K562 (cell line): Measurements from ENCODE around the gene DEDD2. TPM values are rescaled to one million over a fixed set of nuclear protein-coding genes. Genes with fewer than 3 reads are reported as not detected.

ENCODE experiments used
- ATF7 ChIP-seq: fragments of 450-650 bp; IDR thresholded peaks from 2 replicates; pipeline ENCODE4 v1.7.1; 2014; ENCODE audit warnings: mild to moderate bottlenecking, moderate library complexity
- BRD4 ChIP-seq: fragments of 200-600 bp; sonication (generic); IDR thresholded peaks from 2 replicates; pipeline ENCODE4 v1.6.1; 2017; ENCODE audit warnings: inconsistent platforms
- BRF2 ChIP-seq: IDR thresholded peaks from 3 replicates; pipeline ENCODE4 v1.6.1; 2011; ENCODE audit warnings: borderline replicate concordance, mild to moderate bottlenecking; ENCODE audit not compliant: insufficient read length, insufficient read depth
- DNMT1 ChIP-seq: fragments of 450-650 bp; IDR thresholded peaks from 2 replicates; pipeline ENCODE4 v1.6.1; 2016; ENCODE audit warnings: antibody characterized with exemption, mild to moderate bottlenecking
- ELF2 ChIP-seq: fragments of 250-450 bp; sonication (Bioruptor Pico); IDR thresholded peaks from 2 replicates; pipeline ENCODE4 v1.5.0; 2021; ENCODE audit warnings: mild to moderate bottlenecking
- GATA2 ChIP-seq: sonication (generic); formaldehyde crosslinking; IDR thresholded peaks from 2 replicates; pipeline ENCODE4 v1.4.0; 2020; ENCODE audit warnings: mild to moderate bottlenecking, missing genetic modification reagents
- HMG20B ChIP-seq: fragments of 250-450 bp; sonication (Bioruptor Pico); IDR thresholded peaks from 2 replicates; pipeline ENCODE4 v1.5.0; 2021; ENCODE audit warnings: mild to moderate bottlenecking
- KDM4B ChIP-seq, 2 experiments: fragments of 450-650 bp in 1 of 2; sonication (generic) in 1 of 2; IDR thresholded peaks; 2 replicates each; pipeline ENCODE4 v1.6.1; 2016 to 2017; ENCODE audit warnings: borderline replicate concordance in 2 of 2, antibody characterized with exemption in 1 of 2, low read depth in 1 of 2, mild to moderate bottlenecking in 1 of 2
- LEF1 ChIP-seq: fragments of 450-650 bp; IDR thresholded peaks from 2 replicates; pipeline ENCODE4 v1.6.1; 2016; ENCODE audit warnings: mild to moderate bottlenecking
- MAFG ChIP-seq: fragments of 450-650 bp; conservative IDR thresholded peaks from 2 replicates; pipeline ENCODE4 v1.6.1; 2016; ENCODE audit warnings: missing genetic modification characterization, missing compliant biosample characterization
- MAFK ChIP-seq: IDR thresholded peaks from 2 replicates; pipeline ENCODE4 v1.6.1; 2011; ENCODE audit warnings: low read length, improper control_type of control experiment
- MYNN ChIP-seq, 2 experiments: sonication (generic); formaldehyde crosslinking in 1 of 2; IDR thresholded peaks; 2 replicates each; pipeline versions ENCODE4 v1.5.0 to v1.6.1; 2016 to 2020; ENCODE audit warnings: antibody characterized with exemption in 1 of 2, missing genetic modification reagents in 1 of 2
- NELFE ChIP-seq: IDR thresholded peaks from 2 replicates; pipeline ENCODE4 v1.6.1; 2011; ENCODE audit warnings: mild to moderate bottlenecking; ENCODE audit not compliant: insufficient read depth, insufficient read length
- NFYB ChIP-seq: IDR thresholded peaks from 2 replicates; pipeline ENCODE4 v1.6.1; 2011; ENCODE audit warnings: mild to moderate bottlenecking, moderate library complexity; ENCODE audit not compliant: insufficient read length; ENCODE audit errors: extremely low read depth
- PREB ChIP-seq: sonication (generic); formaldehyde crosslinking; IDR thresholded peaks from 2 replicates; pipeline ENCODE4 v1.8.1; 2023; ENCODE audit warnings: mild to moderate bottlenecking, missing genetic modification reagents
- RAD21 ChIP-seq, 2 experiments: fragments of 250-450 bp in 1 of 2; fragments of 450-650 bp in 1 of 2; sonication (Bioruptor Pico) in 1 of 2; formaldehyde crosslinking in 1 of 2; IDR thresholded peaks in 1 of 2; conservative IDR thresholded peaks in 1 of 2; 2 replicates each; pipeline versions ENCODE4 v1.4.0 to v1.8.0; 2020 to 2022; ENCODE audit warnings: mild to moderate bottlenecking in 2 of 2, moderate library complexity in 1 of 2
- STAG1 ChIP-seq: sonication (generic); formaldehyde crosslinking; IDR thresholded peaks from 2 replicates; pipeline ENCODE4 v1.5.0; 2020; ENCODE audit warnings: missing genetic modification reagents, borderline replicate concordance
- TEAD2 ChIP-seq: fragments of 450-650 bp; IDR thresholded peaks from 2 replicates; pipeline ENCODE4 v1.6.1; 2016; ENCODE audit warnings: missing genetic modification characterization, control low read depth, missing compliant biosample characterization
- WHSC1 ChIP-seq: IDR thresholded peaks from one replicate; pipeline ENCODE4 v1.6.1; 2012; ENCODE audit warnings: low read length, control low read depth, inconsistent platforms
- XRCC5 ChIP-seq: fragments of 200-400 bp; formaldehyde crosslinking; IDR thresholded peaks from 2 replicates; pipeline ENCODE4 v1.6.1; 2017; ENCODE audit warnings: low read depth, mild to moderate bottlenecking, low read length
- YBX1 ChIP-seq: fragments of 450-650 bp; IDR thresholded peaks from 2 replicates; pipeline ENCODE4 v1.7.1; 2016; ENCODE audit warnings: mild to moderate bottlenecking
- ZBTB17 ChIP-seq: fragments of 450-650 bp; formaldehyde crosslinking; IDR thresholded peaks from 2 replicates; pipeline ENCODE4 v1.4.0; 2020; ENCODE audit warnings: mild to moderate bottlenecking
- ZNF253 ChIP-seq: fragments of 250-450 bp; sonication (Bioruptor Pico); conservative IDR thresholded peaks from 2 replicates; pipeline ENCODE4 v1.6.1; 2021; ENCODE audit warnings: mild to moderate bottlenecking
- ZNF668 ChIP-seq: fragments of 250-450 bp; sonication (Bioruptor Pico); IDR thresholded peaks from 2 replicates; pipeline ENCODE4 v1.8.0; 2022; ENCODE audit warnings: mild to moderate bottlenecking, inconsistent platforms
- polyA plus RNA-seq, 8 experiments: library from polyadenylated mRNA; depleted of rRNA in 4 of 8; stranded (reverse) in 5 of 8; unstranded in 3 of 8; fragments of >200 nt; fragmentation: Nextera tagmentation in 2 of 8; fragmentation: Illumina TruSeq in 1 of 8; extraction: Ambion mirVana in 2 of 8; extraction: Trizol in 1 of 8; gene quantifications; 2 replicates each; pipeline versions ENCODE4 v1.2.1 to v1.2.3, GENCODE V29; 2011 to 2014; ENCODE audit warnings: inconsistent platforms in 1 of 8, missing spikeins in 1 of 8
- total RNA-seq, 7 experiments: library from RNA; depleted of rRNA in 6 of 7; stranded (reverse); fragments of >200 nt in 6 of 7; fragmentation: Illumina TruSeq in 2 of 7; extraction: Trizol in 2 of 7; gene quantifications; 2 replicates each; pipeline versions ENCODE4 v1.2.1 to v1.2.3, GENCODE V29; 2011 to 2021; ENCODE audit warnings: low replicate concordance in 1 of 7
- TF ChIP-seq, protein P1 (sequence below): fragments of 250-450 bp; sonication (Bioruptor Pico); IDR thresholded peaks from 2 replicates; pipeline ENCODE4 v1.4.0; 2020; ENCODE audit warnings: mild to moderate bottlenecking, moderate library complexity, borderline replicate concordance
- TF ChIP-seq, protein P2 (sequence below): sonication (generic); formaldehyde crosslinking; IDR thresholded peaks from 2 replicates; pipeline ENCODE4 v1.8.0; 2022; ENCODE audit warnings: mild to moderate bottlenecking, missing genetic modification reagents

The DEDD2 gene
- total and polyA plus RNA-seq, 9 of the 15 experiments (the other 6 are each of a cell fraction or from before 2014, with no cell fraction given) = 4.3 to 43.0 (median 29.2) TPM

GRCh38 chr19:42229855-42230351 is 12.4 kb upstream of the DEDD2 start (continued):
- TF ChIP-seq, protein P1, sequence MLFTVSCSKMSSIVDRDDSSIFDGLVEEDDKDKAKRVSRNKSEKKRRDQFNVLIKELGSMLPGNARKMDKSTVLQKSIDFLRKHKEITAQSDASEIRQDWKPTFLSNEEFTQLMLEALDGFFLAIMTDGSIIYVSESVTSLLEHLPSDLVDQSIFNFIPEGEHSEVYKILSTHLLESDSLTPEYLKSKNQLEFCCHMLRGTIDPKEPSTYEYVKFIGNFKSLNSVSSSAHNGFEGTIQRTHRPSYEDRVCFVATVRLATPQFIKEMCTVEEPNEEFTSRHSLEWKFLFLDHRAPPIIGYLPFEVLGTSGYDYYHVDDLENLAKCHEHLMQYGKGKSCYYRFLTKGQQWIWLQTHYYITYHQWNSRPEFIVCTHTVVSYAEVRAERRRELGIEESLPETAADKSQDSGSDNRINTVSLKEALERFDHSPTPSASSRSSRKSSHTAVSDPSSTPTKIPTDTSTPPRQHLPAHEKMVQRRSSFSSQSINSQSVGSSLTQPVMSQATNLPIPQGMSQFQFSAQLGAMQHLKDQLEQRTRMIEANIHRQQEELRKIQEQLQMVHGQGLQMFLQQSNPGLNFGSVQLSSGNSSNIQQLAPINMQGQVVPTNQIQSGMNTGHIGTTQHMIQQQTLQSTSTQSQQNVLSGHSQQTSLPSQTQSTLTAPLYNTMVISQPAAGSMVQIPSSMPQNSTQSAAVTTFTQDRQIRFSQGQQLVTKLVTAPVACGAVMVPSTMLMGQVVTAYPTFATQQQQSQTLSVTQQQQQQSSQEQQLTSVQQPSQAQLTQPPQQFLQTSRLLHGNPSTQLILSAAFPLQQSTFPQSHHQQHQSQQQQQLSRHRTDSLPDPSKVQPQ (CRISPR knock-in tag) = no peak
- TF ChIP-seq XRCC5 (no peak), WHSC1 (no peak), STAG1 (CRISPR knock-in tag) (no peak), RAD21 (CRISPR knock-in tag; conservative IDR thresholded peaks at IDR 0.05 in 1 of 2, IDR thresholded peaks at IDR 0.05 in 1 of 2) (no peak), MAFG (tag) (peak; percentile 74), ZNF253 (no peak), BRD4 (no peak), TEAD2 (tag) (no peak), ZNF668 (CRISPR knock-in tag) (no peak), PREB (CRISPR knock-in tag) (no peak), MYNN (IDR thresholded peaks at IDR 0.05) (peak; percentile 36), MYNN (CRISPR knock-in tag; IDR thresholded peaks at IDR 0.05) (no peak), HMG20B (no peak), ELF2 (CRISPR knock-in tag) (no peak), KDM4B (IDR thresholded peaks at IDR 0.05; ENCODE audit: borderline replicate concordance in 2 of 2, low read depth in 1 of 2) (no peak), GATA2 (CRISPR knock-in tag) (no peak), NFYB (no peak), DNMT1 (no peak), LEF1 (peak; percentile 73; the same call in 1 of the 2 replicates), ATF7 (peak; percentile 32; the same call in 1 of the 2 replicates), MAFK (peak; percentile 68), BRF2 (no peak), YBX1 (no peak), ZBTB17 (CRISPR knock-in tag) (no peak), NELFE (no peak)
- TF ChIP-seq, protein P2, sequence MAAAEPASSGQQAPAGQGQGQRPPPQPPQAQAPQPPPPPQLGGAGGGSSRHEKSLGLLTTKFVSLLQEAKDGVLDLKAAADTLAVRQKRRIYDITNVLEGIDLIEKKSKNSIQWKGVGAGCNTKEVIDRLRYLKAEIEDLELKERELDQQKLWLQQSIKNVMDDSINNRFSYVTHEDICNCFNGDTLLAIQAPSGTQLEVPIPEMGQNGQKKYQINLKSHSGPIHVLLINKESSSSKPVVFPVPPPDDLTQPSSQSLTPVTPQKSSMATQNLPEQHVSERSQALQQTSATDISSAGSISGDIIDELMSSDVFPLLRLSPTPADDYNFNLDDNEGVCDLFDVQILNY (CRISPR knock-in tag) = no peak
